HG03175 (cell line): ENCODE measurements around the gene CAST.
"Not testable (repeated sequence)": the region's sequence is repeated elsewhere in the genome, so short reads cannot be mapped to it uniquely, and the experiment has no call there.

ENCODE experiments used
- ATAC-seq: cut with Tn5 transposase; IDR thresholded peaks from one replicate; pipeline ENCODE4 v1.9.1; 2021; ENCODE audit warnings: mild to moderate bottlenecking, moderate library complexity; ENCODE audit not compliant: unreplicated experiment

The CAST gene

GRCh38 chr5:96772111-96772510, 109.9 kb downstream of the CAST start:
- ATAC-seq, result no peak

GRCh38 chr5:96772542-96772941, 110.4 kb downstream of the CAST start:
- no peak for ATAC-seq

- ATAC-seq, result no peak
Observed at GRCh38 chr5:96775050-96775449, 112.9 kb downstream of the CAST start.

- ATAC-seq, result no peak
Observed at GRCh38 chr5:96775689-96776088, 113.5 kb downstream of the CAST start.

GRCh38 chr5:96776621-96777020, 114.4 kb downstream of the CAST start:
- ATAC-seq, result no peak

- ATAC-seq, result no peak
Observed at GRCh38 chr5:96778409-96778808, 116.2 kb downstream of the CAST start.

GRCh38 chr5:96780626-96781025, 118.5 kb downstream of the CAST start:
- ATAC-seq, result no peak

- ATAC-seq, result no peak
Observed at GRCh38 chr5:96781031-96781971, 119.1 kb downstream of the CAST start.

GRCh38 chr5:96783326-96783725, 121.2 kb downstream of the CAST start:
- no peak for ATAC-seq

GRCh38 chr5:96785326-96786109, 123.3 kb downstream of the CAST start:
- no peak for ATAC-seq

GRCh38 chr5:96788112-96788749, 126.1 kb downstream of the CAST start:
- ATAC-seq, result no peak

- ATAC-seq, result no peak
Observed at GRCh38 chr5:96789794-96790330, 127.7 kb downstream of the CAST start.

GRCh38 chr5:96790961-96791504, 128.9 kb downstream of the CAST start:
- ATAC-seq, result no peak

GRCh38 chr5:96794757-96795156, 132.6 kb downstream of the CAST start:
- no peak for ATAC-seq

GRCh38 chr5:96795626-96796025, 133.4 kb downstream of the CAST start:
- ATAC-seq, result no peak

- ATAC-seq, result no peak
Observed at GRCh38 chr5:96796434-96796833, 134.3 kb downstream of the CAST start.

GRCh38 chr5:96801718-96802117, 139.5 kb downstream of the CAST start:
- not testable (repeated sequence) for ATAC-seq

GRCh38 chr5:96807075-96807654, 145.0 kb downstream of the CAST start:
- ATAC-seq, result peak; percentile 40

- ATAC-seq, result no peak
Observed at GRCh38 chr5:96808541-96808828, 146.3 kb downstream of the CAST start.

GRCh38 chr5:96808868-96809558, 146.8 kb downstream of the CAST start:
- no peak for ATAC-seq
